Measurements from ENCODE around the gene SUPT3H. TPM values are rescaled to one million over a fixed set of nuclear protein-coding genes. Genes with fewer than 3 reads are reported as not detected.

The SUPT3H gene
- total RNA-seq, 1 donor: 4.7 TPM

GRCh38 chr6:45171380-45171779, 206.4 kb downstream of the SUPT3H start:
- H3K4me2 ChIP-seq (ENCODE audit: insufficient read depth, low read length): no peak overlapping the region
- no peaks in the 10 kb centered on the region for H4K20me1 ChIP-seq (ENCODE audit: insufficient read depth, low read length)
- H2AFZ ChIP-seq (ENCODE audit: low read length): no peak overlapping the region
- DNase-seq (ENCODE audit: insufficient read length, low spot score, missing footprints): no peak
- no peak overlapping the region for H3K27ac ChIP-seq (ENCODE audit: low read depth, low read length)
- H3K79me2 ChIP-seq (ENCODE audit: insufficient read depth, low read length): no peaks in the 10 kb centered on the region
- no peaks in the 10 kb centered on the region for H3K9me3 ChIP-seq (ENCODE audit: low read depth, low read length)
- H3K36me3 ChIP-seq (ENCODE audit: insufficient read depth, low read length): no peaks in the 10 kb centered on the region
- TF ChIP-seq, protein P1, sequence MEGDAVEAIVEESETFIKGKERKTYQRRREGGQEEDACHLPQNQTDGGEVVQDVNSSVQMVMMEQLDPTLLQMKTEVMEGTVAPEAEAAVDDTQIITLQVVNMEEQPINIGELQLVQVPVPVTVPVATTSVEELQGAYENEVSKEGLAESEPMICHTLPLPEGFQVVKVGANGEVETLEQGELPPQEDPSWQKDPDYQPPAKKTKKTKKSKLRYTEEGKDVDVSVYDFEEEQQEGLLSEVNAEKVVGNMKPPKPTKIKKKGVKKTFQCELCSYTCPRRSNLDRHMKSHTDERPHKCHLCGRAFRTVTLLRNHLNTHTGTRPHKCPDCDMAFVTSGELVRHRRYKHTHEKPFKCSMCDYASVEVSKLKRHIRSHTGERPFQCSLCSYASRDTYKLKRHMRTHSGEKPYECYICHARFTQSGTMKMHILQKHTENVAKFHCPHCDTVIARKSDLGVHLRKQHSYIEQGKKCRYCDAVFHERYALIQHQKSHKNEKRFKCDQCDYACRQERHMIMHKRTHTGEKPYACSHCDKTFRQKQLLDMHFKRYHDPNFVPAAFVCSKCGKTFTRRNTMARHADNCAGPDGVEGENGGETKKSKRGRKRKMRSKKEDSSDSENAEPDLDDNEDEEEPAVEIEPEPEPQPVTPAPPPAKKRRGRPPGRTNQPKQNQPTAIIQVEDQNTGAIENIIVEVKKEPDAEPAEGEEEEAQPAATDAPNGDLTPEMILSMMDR (IDR thresholded peaks at IDR 0.05; ENCODE audit: extremely low read depth, low read depth, low read length): no peak
- H3K4me3 ChIP-seq (ENCODE audit: insufficient read depth, low read length): no peak overlapping the region
- no peaks in the 10 kb centered on the region for H3K4me1 ChIP-seq (ENCODE audit: insufficient read depth, low read length)
- no peaks in the 10 kb centered on the region for H3K27me3 ChIP-seq (ENCODE audit: insufficient read depth, low read length)

DNA sequence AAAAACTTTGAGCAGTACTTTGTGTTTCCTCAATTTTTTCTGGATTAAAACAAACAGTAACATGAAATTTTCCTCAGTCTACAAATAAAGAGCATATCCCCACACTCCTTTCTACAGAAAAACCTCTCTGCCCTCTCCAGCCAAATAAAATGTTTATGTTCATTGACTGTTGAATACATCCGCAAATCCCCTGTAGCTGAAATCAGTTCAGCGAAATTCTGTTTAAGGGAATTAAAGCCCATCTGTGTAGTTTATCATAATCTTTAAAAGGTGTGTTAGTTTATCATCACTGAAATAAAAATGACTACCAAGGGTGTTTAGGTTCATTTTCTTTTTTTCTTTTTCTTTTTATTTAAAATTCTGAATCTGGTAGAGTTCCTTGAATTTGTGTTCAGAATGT, 207.4 kb downstream of the SUPT3H start:
- TF ChIP-seq, protein P1 (IDR thresholded peaks at IDR 0.05; ENCODE audit: extremely low read depth, low read depth, low read length): no peak
- no peaks in the 10 kb centered on the region for H3K9me3 ChIP-seq (ENCODE audit: low read depth, low read length)
- H3K4me1 ChIP-seq (ENCODE audit: insufficient read depth, low read length): no peaks in the 10 kb centered on the region
- no peak overlapping the region for H3K4me3 ChIP-seq (ENCODE audit: insufficient read depth, low read length)
- H3K79me2 ChIP-seq (ENCODE audit: insufficient read depth, low read length): no peaks in the 10 kb centered on the region
- no peak overlapping the region for H2AFZ ChIP-seq (ENCODE audit: low read length)
- no peaks in the 10 kb centered on the region for H3K36me3 ChIP-seq (ENCODE audit: insufficient read depth, low read length)
- DNase-seq (ENCODE audit: insufficient read length, low spot score, missing footprints): no peak
- H3K27me3 ChIP-seq (ENCODE audit: insufficient read depth, low read length): no peaks in the 10 kb centered on the region
- H3K4me2 ChIP-seq (ENCODE audit: insufficient read depth, low read length): no peak overlapping the region
- no peak overlapping the region for H3K27ac ChIP-seq (ENCODE audit: low read depth, low read length)
- no peaks in the 10 kb centered on the region for H4K20me1 ChIP-seq (ENCODE audit: insufficient read depth, low read length)

GRCh38 chr6:45169815-45170214, 207.9 kb downstream of the SUPT3H start:
- TF ChIP-seq, protein P1 (IDR thresholded peaks at IDR 0.05; ENCODE audit: extremely low read depth, low read depth, low read length): no peak
- H3K36me3 ChIP-seq (ENCODE audit: insufficient read depth, low read length): no peaks in the 10 kb centered on the region

GRCh38 chr6:45163952-45164766, 213.6 kb downstream of the SUPT3H start:
- H3K4me3 ChIP-seq (ENCODE audit: insufficient read depth, low read length): no peak overlapping the region
- no peak overlapping the region for H3K4me2 ChIP-seq (ENCODE audit: insufficient read depth, low read length)
- H3K27me3 ChIP-seq (ENCODE audit: insufficient read depth, low read length): no peaks in the 10 kb centered on the region
- H3K4me1 ChIP-seq (ENCODE audit: insufficient read depth, low read length): no peaks in the 10 kb centered on the region
- no peak for DNase-seq (ENCODE audit: insufficient read length, low spot score, missing footprints)
- no peaks in the 10 kb centered on the region for H3K9me3 ChIP-seq (ENCODE audit: low read depth, low read length)
- H3K79me2 ChIP-seq (ENCODE audit: insufficient read depth, low read length): no peaks in the 10 kb centered on the region
- TF ChIP-seq, protein P1 (IDR thresholded peaks at IDR 0.05; ENCODE audit: extremely low read depth, low read depth, low read length): no peak
- no peaks in the 10 kb centered on the region for H3K36me3 ChIP-seq (ENCODE audit: insufficient read depth, low read length)
- no peak overlapping the region for H3K27ac ChIP-seq (ENCODE audit: low read depth, low read length)
- H2AFZ ChIP-seq (ENCODE audit: low read length): no peak overlapping the region
- no peaks in the 10 kb centered on the region for H4K20me1 ChIP-seq (ENCODE audit: insufficient read depth, low read length)

More at GRCh38 chr6:45169815-45170214, 207.9 kb downstream of the SUPT3H start:
- H3K9me3 ChIP-seq (ENCODE audit: low read depth, low read length): no peaks in the 10 kb centered on the region
- H4K20me1 ChIP-seq (ENCODE audit: insufficient read depth, low read length): no peaks in the 10 kb centered on the region
- DNase-seq (ENCODE audit: insufficient read length, low spot score, missing footprints): no peak
- no peak overlapping the region for H2AFZ ChIP-seq (ENCODE audit: low read length)
- H3K27ac ChIP-seq (ENCODE audit: low read depth, low read length): no peak overlapping the region
- no peaks in the 10 kb centered on the region for H3K79me2 ChIP-seq (ENCODE audit: insufficient read depth, low read length)
- H3K4me2 ChIP-seq (ENCODE audit: insufficient read depth, low read length): no peak overlapping the region
- no peaks in the 10 kb centered on the region for H3K27me3 ChIP-seq (ENCODE audit: insufficient read depth, low read length)
- no peak overlapping the region for H3K4me3 ChIP-seq (ENCODE audit: insufficient read depth, low read length)
- no peaks in the 10 kb centered on the region for H3K4me1 ChIP-seq (ENCODE audit: insufficient read depth, low read length)

Measured in osteoblast (primary cell).